Bronchial epithelial cell (primary cell): ENCODE data around the gene FBXO28. TPM values are rescaled to one million over a fixed set of nuclear protein-coding genes. Genes with fewer than 3 reads are reported as not detected.
A peak's percentile ranks its signal among the peaks of the same experiment; 100 is the strongest.

Source experiments
- DNase-seq: peaks from one replicate; pipeline ENCODE4 v3.0.0-alpha.2; 2010; ENCODE audit warnings: low read depth
- FAIRE-seq: peaks from 2 replicates; lab custom pipeline; 2011; peaks lifted over from hg19 to GRCh38; lab: Jason Lieb, UNC
- H3K27me3 ChIP-seq: 2 replicates; pipeline ENCODE4 v1.5.1; 2011; ENCODE audit warnings: low read length; ENCODE audit not compliant: control insufficient read depth, insufficient read depth
- H3K36me3 ChIP-seq: 2 replicates; pipeline ENCODE4 v1.5.1; 2011; ENCODE audit warnings: low read length; ENCODE audit not compliant: control insufficient read depth, insufficient read depth
- H3K4me3 ChIP-seq: 2 replicates; pipeline ENCODE4 v1.5.1; 2011; ENCODE audit warnings: mild to moderate bottlenecking, low read depth, low read length, control low read depth
- total RNA-seq: library from RNA; depleted of rRNA; stranded (reverse); fragments of >200 nt; gene quantifications from 2 replicates; pipeline ENCODE4 v1.2.1, GENCODE V29; 2014
- TF ChIP-seq, protein P1 (sequence below): IDR thresholded peaks from 2 replicates; pipeline ENCODE4 v1.5.1; 2011; ENCODE audit warnings: mild to moderate bottlenecking, moderate library complexity, low read length, control low read depth, inconsistent platforms; ENCODE audit not compliant: insufficient read depth, severe bottlenecking

The FBXO28 gene
- total RNA-seq, 1 donor from 2014 or later, result 35.8 TPM

GRCh38 chr1:224160171-224160682 is 46.3 kb downstream of the FBXO28 start:
- TF ChIP-seq, protein P1, sequence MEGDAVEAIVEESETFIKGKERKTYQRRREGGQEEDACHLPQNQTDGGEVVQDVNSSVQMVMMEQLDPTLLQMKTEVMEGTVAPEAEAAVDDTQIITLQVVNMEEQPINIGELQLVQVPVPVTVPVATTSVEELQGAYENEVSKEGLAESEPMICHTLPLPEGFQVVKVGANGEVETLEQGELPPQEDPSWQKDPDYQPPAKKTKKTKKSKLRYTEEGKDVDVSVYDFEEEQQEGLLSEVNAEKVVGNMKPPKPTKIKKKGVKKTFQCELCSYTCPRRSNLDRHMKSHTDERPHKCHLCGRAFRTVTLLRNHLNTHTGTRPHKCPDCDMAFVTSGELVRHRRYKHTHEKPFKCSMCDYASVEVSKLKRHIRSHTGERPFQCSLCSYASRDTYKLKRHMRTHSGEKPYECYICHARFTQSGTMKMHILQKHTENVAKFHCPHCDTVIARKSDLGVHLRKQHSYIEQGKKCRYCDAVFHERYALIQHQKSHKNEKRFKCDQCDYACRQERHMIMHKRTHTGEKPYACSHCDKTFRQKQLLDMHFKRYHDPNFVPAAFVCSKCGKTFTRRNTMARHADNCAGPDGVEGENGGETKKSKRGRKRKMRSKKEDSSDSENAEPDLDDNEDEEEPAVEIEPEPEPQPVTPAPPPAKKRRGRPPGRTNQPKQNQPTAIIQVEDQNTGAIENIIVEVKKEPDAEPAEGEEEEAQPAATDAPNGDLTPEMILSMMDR, result no peak
- Histone ChIP-seq H3K27me3 (no peaks in the 10 kb centered on the region), H3K36me3 (peaks cover 4% of the 10 kb centered on the region), H3K4me3 (no peak overlapping the region)
- FAIRE-seq, result no peak
- DNase-seq, result no peak

GRCh38 chr1:224162768-224163167 is 48.9 kb downstream of the FBXO28 start:
- Histone ChIP-seq H3K4me3 (no peak overlapping the region), H3K36me3 (peaks cover 1% of the 10 kb centered on the region), H3K27me3 (no peaks in the 10 kb centered on the region)
- FAIRE-seq (no peak), DNase-seq (no peak)
- TF ChIP-seq, protein P1, result no peak

GRCh38 chr1:224163311-224163710 is 49.4 kb downstream of the FBXO28 start:
- FAIRE-seq, result no peak
- TF ChIP-seq, protein P1, result no peak

DNA sequence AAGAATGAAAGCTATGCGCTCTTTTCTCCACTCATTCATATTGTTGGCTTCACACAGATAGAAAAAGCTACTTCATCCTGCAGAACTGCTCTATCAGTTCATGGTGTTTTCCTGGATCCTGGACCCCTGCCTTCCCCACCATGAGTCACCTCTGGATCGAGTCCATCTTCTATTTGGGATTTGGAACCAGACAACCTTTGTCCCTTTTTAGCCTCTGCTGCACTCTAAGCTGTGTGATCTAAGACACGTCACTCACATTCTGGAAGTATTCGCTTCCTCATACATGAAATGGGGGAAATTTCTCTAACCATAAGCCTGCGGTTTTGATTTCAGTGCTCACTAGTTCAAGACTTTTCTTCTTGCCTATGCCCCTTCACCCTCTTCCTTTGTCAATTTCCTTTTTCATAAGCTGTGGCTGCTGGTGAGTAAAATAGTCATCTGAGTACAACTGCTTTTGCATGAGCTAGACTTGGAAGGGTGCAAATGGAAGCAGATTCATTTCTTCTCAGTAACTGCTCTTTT is 55.0 kb downstream of the FBXO28 start:
- H3K36me3 ChIP-seq, result no peaks in the 10 kb centered on the region
- FAIRE-seq (no peak), DNase-seq (peak; percentile 10)
- TF ChIP-seq, protein P1, result no peak
- no peak overlapping the region for H3K4me3 ChIP-seq
- H3K27me3 ChIP-seq, result no peaks in the 10 kb centered on the region

More at GRCh38 chr1:224163311-224163710, 49.4 kb downstream of the FBXO28 start:
- no peaks in the 10 kb centered on the region for H3K27me3 ChIP-seq
- no peak for DNase-seq
- no peak overlapping the region for H3K4me3 ChIP-seq
- no peaks in the 10 kb centered on the region for H3K36me3 ChIP-seq

DNA sequence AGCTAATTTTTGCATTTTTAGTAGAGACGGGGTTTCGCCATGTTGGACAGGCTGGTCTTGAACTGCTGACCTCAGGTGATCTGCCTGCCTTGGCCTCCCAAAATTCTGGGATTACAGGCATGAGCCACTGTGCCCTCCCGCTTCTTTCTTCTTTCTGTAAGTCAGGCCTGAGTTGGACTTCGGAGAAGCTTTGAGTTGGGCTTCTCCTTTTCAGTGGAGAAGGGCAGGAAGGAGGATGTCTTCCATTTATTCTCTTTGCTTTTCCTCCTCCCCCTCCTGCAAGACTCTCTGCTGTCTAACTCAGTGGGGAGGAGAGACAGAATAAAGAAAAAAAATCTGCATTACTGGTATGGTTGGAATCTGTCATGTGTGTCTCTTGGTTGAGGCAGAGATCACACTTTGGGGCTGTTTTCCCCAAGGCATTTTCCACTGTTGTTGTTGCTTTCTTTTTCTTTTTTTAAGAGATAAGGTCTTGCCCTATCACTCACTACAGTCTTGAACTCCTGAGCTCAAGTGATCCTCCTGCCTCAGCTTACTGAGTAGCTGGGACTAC is 55.9 kb downstream of the FBXO28 start:
- TF ChIP-seq, protein P1, result no peak
- Histone ChIP-seq H3K36me3 (no peaks in the 10 kb centered on the region), H3K4me3 (no peak overlapping the region), H3K27me3 (no peaks in the 10 kb centered on the region)
- no peak for FAIRE-seq
- no peak for DNase-seq

DNA sequence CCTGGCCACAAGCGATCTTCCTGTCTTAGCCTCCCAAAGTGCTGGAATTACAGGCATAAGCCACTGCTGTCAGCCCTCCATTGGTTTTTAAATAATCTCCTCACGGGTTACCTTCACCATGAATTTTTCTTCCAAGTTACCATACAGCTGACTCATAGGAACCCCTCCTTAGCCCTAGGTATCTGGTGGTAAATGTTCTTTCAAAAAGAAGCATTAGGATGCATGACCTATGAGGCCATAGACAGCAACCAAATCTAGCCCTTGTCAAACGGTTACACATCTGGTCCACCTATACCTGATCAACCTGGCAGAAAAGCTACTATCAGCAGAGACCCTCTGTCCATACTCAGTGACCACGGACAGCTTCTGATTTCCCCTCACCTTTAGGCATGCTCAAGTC is 56.4 kb downstream of the FBXO28 start:
- H3K4me3 ChIP-seq, result no peak overlapping the region
- H3K36me3 ChIP-seq, result no peaks in the 10 kb centered on the region
- H3K27me3 ChIP-seq, result no peaks in the 10 kb centered on the region
- FAIRE-seq (no peak), DNase-seq (no peak)
- TF ChIP-seq, protein P1, result no peak
